NCI-H82 (cell line): Measurements from ENCODE around the gene MTMR12.
"Not testable (repeated sequence)": the region's sequence is repeated elsewhere in the genome, so short reads cannot be mapped to it uniquely, and the experiment has no call there.

Experiments used
- DNase-seq: peaks from one replicate; lab custom pipeline; 2025; lab: John Stamatoyannopoulos, UW

MTMR12 gene

GRCh38 chr5:32323741-32324140 lies 11.0 kb upstream of the MTMR12 start:
- no peak for DNase-seq

GRCh38 chr5:32322882-32323281 lies 10.1 kb upstream of the MTMR12 start:
- DNase-seq, result no peak

GRCh38 chr5:32321787-32322186 lies 9.0 kb upstream of the MTMR12 start:
- DNase-seq, result not testable (repeated sequence)

GRCh38 chr5:32320576-32320975 lies 7.8 kb upstream of the MTMR12 start:
- no peak for DNase-seq

GRCh38 chr5:32319926-32320543 lies 7.3 kb upstream of the MTMR12 start:
- no peak for DNase-seq

GRCh38 chr5:32319392-32319791 lies 6.7 kb upstream of the MTMR12 start:
- no peak for DNase-seq

- DNase-seq, result no peak
Measured at GRCh38 chr5:32317041-32317440, 4.3 kb upstream of the MTMR12 start.

GRCh38 chr5:32315221-32316014 lies 2.7 kb upstream of the MTMR12 start:
- no peak for DNase-seq

- DNase-seq, result no peak
Measured at GRCh38 chr5:32314658-32315057, 1.9 kb upstream of the MTMR12 start.

GRCh38 chr5:32314152-32314488 lies 1.4 kb upstream of the MTMR12 start:
- DNase-seq, result not testable (repeated sequence)

GRCh38 chr5:32312197-32312594 lies 543 bp downstream of the MTMR12 start:
- peak; percentile 65 for DNase-seq

- no peak for DNase-seq
Measured at GRCh38 chr5:32311404-32312196, 1.1 kb downstream of the MTMR12 start.

GRCh38 chr5:32309761-32310160 lies 3.0 kb downstream of the MTMR12 start:
- no peak for DNase-seq

GRCh38 chr5:32308946-32309345 lies 3.8 kb downstream of the MTMR12 start:
- DNase-seq, result no peak

- DNase-seq, result no peak
Measured at GRCh38 chr5:32307769-32308194, 5.0 kb downstream of the MTMR12 start.

GRCh38 chr5:32304622-32305021 lies 8.1 kb downstream of the MTMR12 start:
- no peak for DNase-seq

GRCh38 chr5:32303755-32304120 lies 9.0 kb downstream of the MTMR12 start:
- DNase-seq, result no peak

- DNase-seq, result peak; percentile 25
Measured at GRCh38 chr5:32302835-32303754, 9.6 kb downstream of the MTMR12 start.

GRCh38 chr5:32301891-32302290 lies 10.8 kb downstream of the MTMR12 start:
- DNase-seq, result no peak

- DNase-seq, result peak; percentile 39
Measured at GRCh38 chr5:32299059-32299677, 13.6 kb downstream of the MTMR12 start.

- DNase-seq, result no peak
Measured at GRCh38 chr5:32298059-32298415, 14.7 kb downstream of the MTMR12 start.
